ENCODE data around the gene PPIC.
"Not testable (repeated sequence)": the region's sequence is repeated elsewhere in the genome, so short reads cannot be mapped to it uniquely, and the experiment has no call there.

PPIC gene

GRCh38 chr5:123007182-123007581 is 29.3 kb downstream of the PPIC start:
- DNase-seq = no peak

GRCh38 chr5:123001808-123002207 is 34.7 kb downstream of the PPIC start:
- no peak for DNase-seq

- no peak for DNase-seq
These were observed 35.8 kb downstream of the PPIC start for GRCh38 chr5:123000731-123001130.

GRCh38 chr5:122999947-123000563 is 36.5 kb downstream of the PPIC start:
- peak; percentile 12 to 21 for DNase-seq

GRCh38 chr5:122997294-122997693 is 39.2 kb downstream of the PPIC start:
- no peak for DNase-seq

- DNase-seq = no peak
These were observed 40.4 kb downstream of the PPIC start for GRCh38 chr5:122996091-122996490.

- DNase-seq = no peak
These were observed 50.4 kb downstream of the PPIC start for GRCh38 chr5:122985954-122986721.

GRCh38 chr5:122985006-122985700 is 51.4 kb downstream of the PPIC start:
- DNase-seq = no peak

GRCh38 chr5:122984425-122984824 is 52.1 kb downstream of the PPIC start:
- DNase-seq = no peak

GRCh38 chr5:122982376-122982775 is 54.1 kb downstream of the PPIC start:
- no peak for DNase-seq

GRCh38 chr5:122981846-122982245 is 54.7 kb downstream of the PPIC start:
- DNase-seq = no peak

GRCh38 chr5:122978644-122979297 is 57.8 kb downstream of the PPIC start:
- no peak for DNase-seq

GRCh38 chr5:122978068-122978467 is 58.5 kb downstream of the PPIC start:
- DNase-seq = no peak

- DNase-seq = no peak
These were observed 59.2 kb downstream of the PPIC start for GRCh38 chr5:122977319-122977718.

GRCh38 chr5:122974251-122974650 is 62.3 kb downstream of the PPIC start:
- DNase-seq = not testable (repeated sequence)

- not testable (repeated sequence) for DNase-seq
These were observed 62.8 kb downstream of the PPIC start for GRCh38 chr5:122973759-122974158.

Measured in stimulated activated CD4-positive, alpha-beta T cell treated with anti-CD3 and anti-CD28 coated beads, Interleukin-2, amount 100 ng/mL, for 48 hours (primary cell).